NCI-H1694 treated with DMSO at 0.1 percent for 48 hours (cell line): ENCODE measurements around the gene CRHR1.
A peak's percentile ranks its signal among the peaks of the same experiment; 100 is the strongest.
"Not testable (repeated sequence)": the region's sequence is repeated elsewhere in the genome, so short reads cannot be mapped to it uniquely, and the experiment has no call there.

Experiments
- DNase-seq: peaks from one replicate; lab custom pipeline; 2025; lab: John Stamatoyannopoulos, UW

The CRHR1 gene

GRCh38 chr17:45784293-45784740 lies at the start of gene CRHR1:
TSS of gene CRHR1 (plus strand) at chr17:45784320. CDS start at chr17:45784545, 225 bp downstream.
- no peak for DNase-seq

DNA sequence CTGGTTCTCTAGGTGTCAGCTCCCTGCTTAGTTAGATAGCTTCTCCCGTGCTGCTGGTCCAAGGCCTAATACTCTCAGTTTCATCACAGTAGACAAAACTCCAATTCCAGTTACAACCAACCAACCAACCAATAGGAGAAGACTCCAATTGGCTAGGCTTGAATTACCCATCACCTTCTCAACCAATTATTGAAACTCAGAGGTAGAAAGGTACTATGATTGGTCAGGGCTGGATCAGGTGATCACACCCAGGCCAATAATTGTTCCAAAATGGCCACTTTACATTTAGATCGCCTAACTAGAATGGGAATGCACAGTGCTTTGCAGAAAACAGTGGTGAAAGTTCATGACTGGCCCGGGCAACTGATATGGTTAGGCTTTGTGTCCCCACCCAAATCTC lies 49.5 kb upstream of the CRHR1 start:
- no peak for DNase-seq

- DNase-seq = no peak
Measured at GRCh38 chr17:45735488-45735887, 48.6 kb upstream of the CRHR1 start.

DNA sequence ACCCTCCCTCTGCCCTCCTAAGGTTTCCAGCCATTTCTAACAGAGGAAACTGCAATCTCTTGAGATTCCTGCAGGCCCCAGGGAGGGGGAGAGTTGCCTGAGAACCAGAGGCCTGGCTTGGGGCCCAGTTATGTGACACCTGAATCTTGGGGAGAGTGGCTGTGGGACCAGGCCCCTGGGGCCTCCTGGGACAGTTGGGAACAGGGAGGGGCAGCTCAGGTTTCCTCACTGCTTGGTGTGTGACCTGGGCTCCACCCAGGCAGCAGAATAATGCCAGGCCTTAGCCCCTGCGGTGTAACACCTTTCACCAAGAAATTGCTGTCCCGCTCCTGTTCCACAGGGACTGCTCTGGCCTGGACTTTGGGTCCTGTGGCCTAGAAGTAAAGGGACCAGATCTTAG lies 44.3 kb upstream of the CRHR1 start:
- DNase-seq = no peak

GRCh38 chr17:45740553-45741330 lies 43.4 kb upstream of the CRHR1 start:
- DNase-seq = peak; percentile 37

DNA sequence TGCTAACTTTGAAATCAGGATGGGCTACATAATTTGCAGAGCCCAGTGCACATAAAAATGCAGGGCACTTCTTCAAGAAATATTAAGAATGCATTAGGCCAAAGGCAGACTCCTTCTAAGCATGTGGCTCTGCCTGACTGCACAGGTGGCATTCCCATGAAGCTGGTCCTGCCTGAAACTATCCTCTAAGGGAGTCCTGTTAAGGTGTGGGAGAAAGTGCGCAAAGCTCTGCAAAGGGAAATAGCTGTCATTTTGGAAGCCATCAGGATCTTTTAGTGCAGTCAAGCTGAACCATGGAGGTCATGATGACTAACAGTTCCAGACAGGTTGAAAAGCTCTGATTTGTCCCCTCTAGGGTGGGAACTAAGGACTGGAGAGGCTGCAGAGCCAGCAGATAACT lies 41.9 kb upstream of the CRHR1 start:
- no peak for DNase-seq

- DNase-seq = peak; percentile 20
Measured at GRCh38 chr17:45743626-45744326, 40.3 kb upstream of the CRHR1 start.

DNA sequence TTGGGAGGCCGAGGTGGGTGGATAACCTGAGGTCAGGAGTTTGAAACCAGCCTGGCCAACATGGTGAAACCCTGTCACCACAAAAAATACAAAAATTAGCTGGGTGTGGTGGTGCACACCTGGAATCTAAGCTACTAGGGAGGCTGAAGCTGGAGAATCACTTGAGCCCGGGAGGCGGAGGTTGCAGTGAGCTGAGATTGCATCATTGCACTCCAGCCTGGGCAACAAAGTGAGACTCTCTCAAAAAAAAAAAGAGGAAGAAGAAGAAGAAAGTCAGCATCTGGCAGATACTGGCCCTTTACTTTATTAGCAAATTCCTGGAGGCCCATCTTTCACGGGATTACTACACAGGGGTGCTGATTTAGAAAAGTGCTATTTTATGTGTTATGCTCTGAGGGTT lies 39.3 kb upstream of the CRHR1 start:
- not testable (repeated sequence) for DNase-seq

DNA sequence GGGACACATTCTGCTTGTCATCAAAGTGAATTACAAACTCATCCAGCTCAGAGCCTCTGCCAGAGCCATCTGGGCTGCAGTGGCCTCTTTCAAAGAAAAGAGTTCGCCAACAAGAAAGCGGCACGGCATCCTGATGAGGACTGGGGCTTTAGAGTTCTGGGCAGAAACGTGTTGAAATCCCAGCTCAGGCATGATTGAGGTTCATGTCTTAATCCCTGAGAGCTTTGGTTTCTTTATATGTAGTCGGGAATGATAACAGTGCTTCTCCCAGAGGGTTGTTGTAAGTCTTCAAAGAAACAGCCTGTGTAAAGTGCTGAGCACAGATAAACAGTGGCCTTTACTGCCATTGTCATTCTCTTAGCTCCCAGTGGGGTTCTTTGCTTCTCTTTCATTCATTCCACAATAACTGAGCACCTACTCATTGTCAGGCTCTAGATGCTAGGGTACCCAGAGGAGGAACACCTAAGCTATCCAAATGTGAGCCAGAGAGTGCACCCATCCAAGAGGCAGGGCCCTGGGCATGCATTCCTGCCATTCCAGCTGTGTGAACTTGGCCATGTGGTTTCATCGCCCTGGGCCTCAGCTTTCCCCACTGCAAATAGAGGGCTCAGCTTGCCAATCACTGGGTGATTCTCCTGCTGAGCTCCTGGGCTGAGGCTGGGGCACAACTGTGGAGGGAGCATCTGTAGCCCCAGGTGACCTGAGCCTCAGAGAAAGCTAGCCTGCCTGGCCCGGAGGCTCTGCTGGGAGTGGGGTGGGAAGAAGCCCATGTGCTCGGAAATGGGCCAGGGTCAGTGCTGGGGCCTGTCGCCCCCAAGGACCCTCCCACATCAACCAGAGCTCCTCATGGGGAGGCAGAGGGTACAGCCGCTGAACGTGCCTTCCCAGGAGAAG lies 38.3 kb upstream of the CRHR1 start:
- no peak for DNase-seq

DNA sequence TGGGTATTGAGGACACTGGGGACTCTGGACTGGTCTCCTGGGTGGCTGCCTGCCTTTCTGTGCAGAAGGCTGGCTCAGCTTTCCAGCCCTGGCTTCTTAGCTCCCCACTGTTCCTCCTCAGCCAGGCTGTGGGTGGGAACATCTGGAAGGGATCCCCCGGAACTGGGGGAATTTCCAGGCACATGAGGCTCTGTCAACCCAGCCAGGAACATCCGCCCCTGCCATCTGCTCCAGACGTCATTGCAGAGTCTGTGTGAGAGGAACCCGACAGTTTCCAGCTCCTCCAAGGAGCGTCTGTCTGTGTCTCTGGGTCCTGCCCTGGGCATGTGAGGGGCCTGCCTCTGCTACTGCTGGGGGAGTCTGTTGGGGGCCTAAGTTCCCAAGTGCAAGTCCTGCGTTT lies 36.2 kb upstream of the CRHR1 start:
- peak; percentile 80 for DNase-seq

DNA sequence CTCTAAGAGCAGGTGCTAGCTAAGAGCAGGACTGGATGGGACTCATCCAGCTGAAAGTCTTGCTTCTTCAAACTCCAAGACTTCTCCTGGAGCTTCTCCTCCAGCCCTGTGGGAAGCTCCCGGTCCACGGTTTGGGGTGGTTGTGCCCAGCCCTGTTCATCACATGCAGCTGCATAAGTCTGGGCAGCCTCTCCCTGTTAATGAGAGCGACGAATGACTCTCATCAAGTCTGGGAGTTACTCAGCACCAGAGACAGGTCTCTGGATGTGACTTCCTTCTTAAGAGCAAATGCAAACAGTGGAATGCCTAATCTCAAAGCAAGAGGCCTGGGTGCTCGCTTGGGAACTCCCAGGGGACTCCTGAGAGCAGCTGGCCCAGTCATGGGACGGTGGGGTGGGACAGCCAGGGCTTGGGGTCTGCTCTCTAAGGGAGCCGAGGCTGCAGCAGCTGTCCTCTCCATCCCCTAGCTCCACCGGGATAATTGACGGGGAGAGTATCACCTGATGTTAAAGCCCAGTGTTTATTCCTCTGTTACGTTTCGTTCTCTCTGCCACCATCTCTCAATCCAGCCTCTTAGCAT lies 35.3 kb upstream of the CRHR1 start:
- peak; percentile 15 for DNase-seq

DNA sequence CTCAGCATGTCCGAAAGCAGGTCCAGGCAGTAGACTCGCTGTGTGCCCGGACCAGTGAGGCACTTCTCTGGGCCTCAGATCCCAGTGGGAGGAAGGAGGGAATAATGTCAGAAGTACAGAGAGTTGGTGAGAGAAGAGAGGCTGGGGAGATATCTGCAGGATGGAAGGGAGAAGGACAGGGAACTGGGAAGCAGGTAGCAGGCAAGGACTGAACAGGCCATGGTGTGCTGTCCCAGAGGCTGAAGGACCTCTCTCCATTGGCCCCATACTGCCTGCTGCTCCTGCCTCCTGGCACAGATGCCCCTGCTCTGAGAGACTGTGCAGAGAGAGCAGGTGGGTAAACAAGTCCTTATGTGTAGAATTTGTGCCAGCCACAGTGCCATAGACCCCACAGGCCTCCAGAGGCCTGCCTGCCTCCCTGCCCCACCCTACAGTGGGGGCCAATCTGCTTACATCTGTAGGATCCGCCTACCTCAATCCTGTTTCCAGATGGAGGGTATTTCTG lies 34.2 kb upstream of the CRHR1 start:
- peak; percentile 96 for DNase-seq

DNA sequence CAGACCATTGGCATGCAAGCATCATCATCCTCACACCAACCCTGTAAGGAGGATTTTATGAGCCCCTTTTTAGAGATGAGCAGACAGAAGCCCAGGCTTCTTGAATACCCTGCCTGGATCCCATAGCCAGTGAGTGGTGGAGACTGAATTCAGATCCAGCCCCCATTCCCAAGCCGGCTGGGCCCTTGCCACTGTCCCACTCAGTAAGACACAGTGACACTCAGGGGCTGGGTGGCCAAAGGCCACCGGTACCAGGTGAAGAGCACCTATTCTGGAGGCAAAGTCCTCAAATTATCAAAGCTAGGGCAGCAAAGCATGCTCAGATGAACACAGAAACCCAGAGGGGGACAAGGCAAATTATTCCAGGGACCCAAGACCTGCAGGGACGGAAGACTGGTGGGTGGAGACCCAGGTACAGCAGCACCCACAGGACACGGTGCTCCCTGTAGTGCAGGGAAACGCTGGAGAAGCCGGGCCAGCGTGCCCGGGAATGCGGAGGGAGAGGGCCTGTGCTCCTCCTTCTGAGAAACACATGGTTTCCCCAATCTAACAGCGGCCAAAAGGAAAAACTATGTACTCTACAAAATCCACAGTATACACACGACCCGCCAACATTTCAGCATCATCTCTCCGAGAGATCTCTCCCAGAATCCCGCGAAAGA lies 33.2 kb upstream of the CRHR1 start:
- no peak for DNase-seq

- DNase-seq = no peak
Measured at GRCh38 chr17:45751466-45751865, 32.7 kb upstream of the CRHR1 start.

GRCh38 chr17:45752246-45752645 lies 31.9 kb upstream of the CRHR1 start:
- DNase-seq = no peak

DNA sequence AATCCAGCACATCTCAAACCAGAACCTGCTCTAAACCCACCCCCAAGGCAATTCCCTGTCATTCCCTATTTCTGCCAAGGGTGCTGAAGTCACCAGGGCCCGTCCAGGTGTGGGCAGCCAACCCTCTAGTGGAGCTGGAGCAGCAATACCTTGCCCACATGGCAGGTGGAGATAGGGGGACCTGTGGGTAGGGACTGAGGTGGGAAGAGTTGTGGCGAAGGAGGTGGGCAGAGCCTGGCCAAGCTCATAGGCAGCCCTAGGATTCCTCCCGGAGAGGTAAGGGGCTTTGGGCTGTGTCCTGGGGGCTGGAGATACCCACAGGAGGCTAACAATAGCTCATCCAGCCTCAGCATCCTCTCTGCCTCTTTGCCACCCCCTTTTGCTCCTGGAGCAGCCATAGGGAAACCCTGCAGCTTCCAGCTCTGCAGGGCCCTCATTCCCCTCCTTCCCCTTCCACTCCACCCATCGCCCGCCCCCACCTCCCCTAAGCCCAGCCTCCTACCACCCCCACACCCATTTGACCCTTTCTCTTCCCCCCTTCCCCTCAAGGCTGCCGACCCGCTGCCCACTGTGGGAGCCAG lies 30.4 kb upstream of the CRHR1 start:
- DNase-seq = no peak

DNA sequence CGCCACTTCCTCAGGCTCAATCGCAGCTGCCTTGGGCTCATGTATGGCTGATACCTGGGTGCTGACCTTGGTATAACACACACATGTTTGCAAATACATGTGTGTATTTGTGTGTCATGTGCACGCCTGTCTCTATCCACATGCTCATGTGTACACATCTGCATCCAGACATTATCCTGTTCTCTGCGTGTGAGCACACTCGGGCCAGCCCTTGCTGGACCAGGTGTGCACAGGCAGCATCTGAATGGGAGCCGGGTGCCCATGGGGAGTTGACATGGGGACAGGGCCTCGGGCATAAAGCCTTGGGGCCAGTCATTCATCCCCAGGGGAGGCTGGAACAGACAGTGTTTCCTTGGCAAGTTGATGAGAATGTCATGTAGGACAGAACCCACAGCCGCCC lies 29.1 kb upstream of the CRHR1 start:
- no peak for DNase-seq

- DNase-seq = no peak
Measured at GRCh38 chr17:45756266-45756991, 27.7 kb upstream of the CRHR1 start.

DNA sequence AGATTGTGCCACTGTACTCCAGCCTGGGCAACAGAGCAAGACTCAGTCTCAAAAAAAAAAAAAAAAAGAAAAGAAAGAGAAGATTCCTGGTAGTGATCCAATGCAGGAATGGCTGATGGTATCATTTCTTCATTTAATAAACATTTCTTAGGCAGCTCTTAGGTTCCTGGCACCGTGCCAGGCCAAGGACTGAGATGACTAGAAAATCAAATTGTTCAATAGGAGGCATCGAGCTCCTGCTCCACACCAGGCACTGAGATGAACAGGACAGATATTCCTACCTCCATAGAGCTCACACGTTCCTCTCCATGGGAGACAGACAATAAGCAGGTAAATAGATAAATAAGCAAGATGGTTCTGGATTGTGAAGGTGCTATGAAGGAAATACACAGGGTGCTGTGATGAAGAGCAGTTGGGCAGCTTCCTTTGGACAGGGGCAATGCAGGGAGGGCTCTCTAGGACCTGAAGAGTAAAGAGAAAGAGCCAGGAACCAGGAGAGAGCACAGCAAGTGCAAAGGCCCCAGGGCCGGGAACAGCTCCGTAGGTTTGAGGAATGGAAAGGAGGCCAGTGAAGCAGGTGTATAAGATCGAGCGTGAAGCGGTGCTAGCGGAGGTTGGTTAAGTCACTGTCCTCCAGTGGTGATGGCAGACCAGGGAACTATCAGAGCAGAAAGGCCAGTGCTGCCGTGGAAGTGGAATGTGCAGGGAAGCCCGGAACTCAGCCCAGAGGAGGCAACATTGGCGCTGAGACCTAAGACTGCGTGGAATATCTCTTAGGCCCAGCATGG lies 26.5 kb upstream of the CRHR1 start:
- DNase-seq = no peak
